OCI-LY1 (cell line): Measurements from ENCODE around the gene SLC39A10.

Source experiments
- H2AFZ ChIP-seq: fragments of 200-600 bp; sonication (generic), shearing (Covaris generic); 2 replicates; pipeline ENCODE4 v1.6.0; 2014; ENCODE audit warnings: antibody characterized with exemption, mild to moderate bottlenecking, low read length
- H3F3A ChIP-seq: fragments of 200-600 bp; sonication (generic), shearing (Covaris generic); 2 replicates; pipeline ENCODE4 v1.6.0; 2014; ENCODE audit warnings: mild to moderate bottlenecking, antibody characterized with exemption, low read length, moderate library complexity; ENCODE audit not compliant: insufficient read depth
- H3K27ac ChIP-seq: fragments of 200-600 bp; sonication (generic); 2 replicates; pipeline ENCODE4 v1.5.1; 2014; ENCODE audit warnings: low read length, mixed run types, mild to moderate bottlenecking, low read depth; ENCODE audit not compliant: poor library complexity, severe bottlenecking
- H3K27me3 ChIP-seq: fragments of 200-600 bp; sonication (generic); 2 replicates; pipeline ENCODE4 v1.6.0; 2014; ENCODE audit warnings: antibody characterized with exemption, mild to moderate bottlenecking, low read length, moderate library complexity; ENCODE audit not compliant: insufficient read depth
- H3K36me3 ChIP-seq: fragments of 200-600 bp; sonication (generic); 2 replicates; pipeline ENCODE4 v1.6.1; 2014; ENCODE audit warnings: mild to moderate bottlenecking, antibody characterized with exemption, low read length, moderate library complexity, mixed read lengths; ENCODE audit not compliant: insufficient read depth
- H3K4me1 ChIP-seq: fragments of 200-600 bp; sonication (generic); 2 replicates; pipeline ENCODE4 v1.5.1; 2014; ENCODE audit warnings: mild to moderate bottlenecking, low read length, moderate library complexity; ENCODE audit not compliant: insufficient read depth, severe bottlenecking
- H3K4me2 ChIP-seq: fragments of 200-600 bp; sonication (generic), shearing (Covaris generic); 2 replicates; pipeline ENCODE4 v1.6.1; 2014; ENCODE audit warnings: low read length
- H3K4me3 ChIP-seq: fragments of 200-600 bp; sonication (generic); 2 replicates; pipeline ENCODE4 v1.5.1; 2014; ENCODE audit warnings: low read length, low read depth, mild to moderate bottlenecking, mixed read lengths; ENCODE audit not compliant: poor library complexity, severe bottlenecking
- H3K79me2 ChIP-seq: fragments of 200-600 bp; shearing (Covaris generic); 2 replicates; pipeline ENCODE4 v1.6.1; 2016; ENCODE audit warnings: mixed run types, low read length, mixed read lengths; ENCODE audit not compliant: insufficient read depth
- H3K9ac ChIP-seq: fragments of 200-600 bp; sonication (generic), shearing (Covaris generic); 2 replicates; pipeline ENCODE4 v1.6.1; 2014; ENCODE audit warnings: mild to moderate bottlenecking, low read length, mixed read lengths
- H3K9me2 ChIP-seq: fragments of 200-600 bp; sonication (generic), shearing (Covaris generic); 2 replicates; pipeline ENCODE4 v1.6.1; 2014; ENCODE audit warnings: low read depth, mild to moderate bottlenecking, low read length, mixed read lengths
- H3K9me3 ChIP-seq: fragments of 200-600 bp; shearing (Covaris generic); 2 replicates; pipeline ENCODE4 v1.6.1; 2014; ENCODE audit warnings: low read length, mixed read lengths
- H4K20me1 ChIP-seq: fragments of 200-600 bp; sonication (generic), shearing (Covaris generic); 2 replicates; pipeline ENCODE4 v1.6.0; 2016; ENCODE audit warnings: mild to moderate bottlenecking, low read length; ENCODE audit not compliant: insufficient read depth
- CTCF ChIP-seq: fragments of 200-600 bp; sonication (generic), shearing (Covaris generic); IDR thresholded peaks from 2 replicates; pipeline ENCODE4 v1.5.1; 2017; ENCODE audit warnings: mild to moderate bottlenecking, antibody characterized with exemption, low read length, moderate library complexity, mixed read lengths
- EZH2 ChIP-seq: fragments of 200-600 bp; sonication (generic), shearing (Covaris generic); IDR thresholded peaks from 2 replicates; pipeline ENCODE4 v1.8.0; 2017; ENCODE audit warnings: borderline replicate concordance, mixed run types, mild to moderate bottlenecking, antibody characterized with exemption, low read length, moderate library complexity, mixed read lengths

The SLC39A10 gene

GRCh38 chr2:195734931-195735330 is 77.9 kb downstream of the SLC39A10 start:
- no peaks in the 10 kb centered on the region for H3K79me2 ChIP-seq
- H3K9me2 ChIP-seq: no peaks in the 10 kb centered on the region
- H3K4me2 ChIP-seq: no peak overlapping the region
- TF ChIP-seq CTCF: no peak
- TF ChIP-seq EZH2: no peak
- no peak overlapping the region for H3K4me3 ChIP-seq
- no peaks in the 10 kb centered on the region for H3K4me1 ChIP-seq
- no peaks in the 10 kb centered on the region for H4K20me1 ChIP-seq
- H3K9me3 ChIP-seq: no peaks in the 10 kb centered on the region
- H3F3A ChIP-seq: no peaks in the 10 kb centered on the region
- no peaks in the 10 kb centered on the region for H3K36me3 ChIP-seq
- H3K27me3 ChIP-seq: no peaks in the 10 kb centered on the region
- no peak overlapping the region for H3K9ac ChIP-seq
- no peak overlapping the region for H3K27ac ChIP-seq
- H2AFZ ChIP-seq: no peak overlapping the region

DNA sequence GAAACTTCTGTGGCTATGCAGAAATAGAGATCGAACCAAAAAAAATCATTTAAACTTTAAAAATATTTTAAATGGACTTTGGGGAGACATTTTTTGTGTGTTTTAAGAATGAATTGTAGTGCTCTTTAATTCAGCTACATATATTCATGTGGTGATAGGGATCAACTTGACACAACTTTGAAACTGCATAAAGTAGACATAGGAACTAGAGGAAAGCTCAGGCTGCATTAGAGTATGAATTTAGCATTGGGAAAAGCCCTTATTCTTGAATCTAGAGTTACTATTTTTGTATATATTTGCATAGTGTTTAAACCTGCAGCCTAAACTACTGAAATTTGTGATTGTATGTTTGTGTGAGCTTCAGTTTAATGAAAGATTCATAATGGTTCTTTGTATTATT is 78.3 kb downstream of the SLC39A10 start:
- no peaks in the 10 kb centered on the region for H3K9me3 ChIP-seq
- H3K79me2 ChIP-seq: no peaks in the 10 kb centered on the region
- no peaks in the 10 kb centered on the region for H3K36me3 ChIP-seq
- no peaks in the 10 kb centered on the region for H3K4me1 ChIP-seq
- no peaks in the 10 kb centered on the region for H3K27me3 ChIP-seq
- no peak overlapping the region for H3K4me2 ChIP-seq
- no peak overlapping the region for H3K9ac ChIP-seq
- H3K9me2 ChIP-seq: no peaks in the 10 kb centered on the region
- H3K4me3 ChIP-seq: no peak overlapping the region
- no peak overlapping the region for H3K27ac ChIP-seq
- no peaks in the 10 kb centered on the region for H4K20me1 ChIP-seq
- H2AFZ ChIP-seq: no peak overlapping the region
- TF ChIP-seq EZH2: no peak
- TF ChIP-seq CTCF: no peak
- no peaks in the 10 kb centered on the region for H3F3A ChIP-seq

- TF ChIP-seq CTCF (no peak), EZH2 (no peak)
- Histone ChIP-seq H3K9me2 (no peaks in the 10 kb centered on the region), H3K4me1 (no peaks in the 10 kb centered on the region), H3K79me2 (no peaks in the 10 kb centered on the region), H3K4me2 (no peak overlapping the region), H3K9ac (no peak overlapping the region), H3K4me3 (no peak overlapping the region), H3K9me3 (no peaks in the 10 kb centered on the region), H4K20me1 (no peaks in the 10 kb centered on the region), H3K27ac (no peak overlapping the region), H3F3A (no peaks in the 10 kb centered on the region), H3K36me3 (no peaks in the 10 kb centered on the region), H2AFZ (no peak overlapping the region), H3K27me3 (no peaks in the 10 kb centered on the region)
Measured at GRCh38 chr2:195737511-195738325, 80.7 kb downstream of the SLC39A10 start.
